ENCODE measurements around the gene TTI1. TPM values are rescaled to one million over a fixed set of nuclear protein-coding genes. Genes with fewer than 3 reads are reported as not detected.

Gene TTI1
- total and polyA plus RNA-seq, 2 experiments from 2014 or later: 17.8 to 56.4 TPM

DNA sequence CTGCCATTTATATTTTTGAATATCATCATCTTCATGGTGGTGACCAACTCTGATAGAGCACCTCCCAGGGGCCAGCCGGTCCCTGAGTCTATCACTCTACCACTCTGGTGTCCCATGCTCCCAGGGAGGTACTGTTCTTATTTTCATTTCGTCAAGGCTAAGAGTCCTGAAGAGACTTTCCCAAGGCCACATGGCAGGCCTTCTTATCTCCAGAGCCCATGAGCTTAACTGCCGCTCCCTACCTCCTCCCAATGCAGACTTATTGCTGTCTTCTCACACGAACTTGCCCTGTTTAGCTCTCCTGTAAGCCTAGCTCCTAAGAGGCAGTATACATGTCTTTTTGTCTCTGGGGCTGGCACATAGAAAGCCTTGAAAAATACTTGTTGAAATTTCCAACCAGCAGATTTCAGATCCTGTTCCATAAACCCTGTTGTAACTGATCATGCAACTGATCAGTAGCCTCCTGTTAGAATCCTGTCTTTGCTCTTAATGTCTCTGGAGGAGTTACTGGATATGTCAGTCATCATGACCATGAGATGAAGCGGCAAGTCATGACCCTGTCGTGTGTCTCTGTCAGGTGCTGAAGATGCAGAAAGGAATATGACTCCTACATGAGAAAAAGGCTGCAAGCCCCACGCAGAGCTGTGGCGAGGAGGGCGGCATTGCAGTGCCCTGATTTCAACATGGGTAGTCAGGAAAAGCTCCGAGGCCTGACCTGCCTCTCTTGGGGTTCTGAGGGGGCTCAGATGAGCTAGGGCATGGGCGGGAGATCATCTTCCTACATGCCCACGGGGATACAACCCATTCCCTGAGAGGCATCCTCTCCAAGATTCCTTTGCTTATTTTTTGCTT is 60.0 kb downstream of the TTI1 start (continued):
- TF ChIP-seq, protein P1, sequence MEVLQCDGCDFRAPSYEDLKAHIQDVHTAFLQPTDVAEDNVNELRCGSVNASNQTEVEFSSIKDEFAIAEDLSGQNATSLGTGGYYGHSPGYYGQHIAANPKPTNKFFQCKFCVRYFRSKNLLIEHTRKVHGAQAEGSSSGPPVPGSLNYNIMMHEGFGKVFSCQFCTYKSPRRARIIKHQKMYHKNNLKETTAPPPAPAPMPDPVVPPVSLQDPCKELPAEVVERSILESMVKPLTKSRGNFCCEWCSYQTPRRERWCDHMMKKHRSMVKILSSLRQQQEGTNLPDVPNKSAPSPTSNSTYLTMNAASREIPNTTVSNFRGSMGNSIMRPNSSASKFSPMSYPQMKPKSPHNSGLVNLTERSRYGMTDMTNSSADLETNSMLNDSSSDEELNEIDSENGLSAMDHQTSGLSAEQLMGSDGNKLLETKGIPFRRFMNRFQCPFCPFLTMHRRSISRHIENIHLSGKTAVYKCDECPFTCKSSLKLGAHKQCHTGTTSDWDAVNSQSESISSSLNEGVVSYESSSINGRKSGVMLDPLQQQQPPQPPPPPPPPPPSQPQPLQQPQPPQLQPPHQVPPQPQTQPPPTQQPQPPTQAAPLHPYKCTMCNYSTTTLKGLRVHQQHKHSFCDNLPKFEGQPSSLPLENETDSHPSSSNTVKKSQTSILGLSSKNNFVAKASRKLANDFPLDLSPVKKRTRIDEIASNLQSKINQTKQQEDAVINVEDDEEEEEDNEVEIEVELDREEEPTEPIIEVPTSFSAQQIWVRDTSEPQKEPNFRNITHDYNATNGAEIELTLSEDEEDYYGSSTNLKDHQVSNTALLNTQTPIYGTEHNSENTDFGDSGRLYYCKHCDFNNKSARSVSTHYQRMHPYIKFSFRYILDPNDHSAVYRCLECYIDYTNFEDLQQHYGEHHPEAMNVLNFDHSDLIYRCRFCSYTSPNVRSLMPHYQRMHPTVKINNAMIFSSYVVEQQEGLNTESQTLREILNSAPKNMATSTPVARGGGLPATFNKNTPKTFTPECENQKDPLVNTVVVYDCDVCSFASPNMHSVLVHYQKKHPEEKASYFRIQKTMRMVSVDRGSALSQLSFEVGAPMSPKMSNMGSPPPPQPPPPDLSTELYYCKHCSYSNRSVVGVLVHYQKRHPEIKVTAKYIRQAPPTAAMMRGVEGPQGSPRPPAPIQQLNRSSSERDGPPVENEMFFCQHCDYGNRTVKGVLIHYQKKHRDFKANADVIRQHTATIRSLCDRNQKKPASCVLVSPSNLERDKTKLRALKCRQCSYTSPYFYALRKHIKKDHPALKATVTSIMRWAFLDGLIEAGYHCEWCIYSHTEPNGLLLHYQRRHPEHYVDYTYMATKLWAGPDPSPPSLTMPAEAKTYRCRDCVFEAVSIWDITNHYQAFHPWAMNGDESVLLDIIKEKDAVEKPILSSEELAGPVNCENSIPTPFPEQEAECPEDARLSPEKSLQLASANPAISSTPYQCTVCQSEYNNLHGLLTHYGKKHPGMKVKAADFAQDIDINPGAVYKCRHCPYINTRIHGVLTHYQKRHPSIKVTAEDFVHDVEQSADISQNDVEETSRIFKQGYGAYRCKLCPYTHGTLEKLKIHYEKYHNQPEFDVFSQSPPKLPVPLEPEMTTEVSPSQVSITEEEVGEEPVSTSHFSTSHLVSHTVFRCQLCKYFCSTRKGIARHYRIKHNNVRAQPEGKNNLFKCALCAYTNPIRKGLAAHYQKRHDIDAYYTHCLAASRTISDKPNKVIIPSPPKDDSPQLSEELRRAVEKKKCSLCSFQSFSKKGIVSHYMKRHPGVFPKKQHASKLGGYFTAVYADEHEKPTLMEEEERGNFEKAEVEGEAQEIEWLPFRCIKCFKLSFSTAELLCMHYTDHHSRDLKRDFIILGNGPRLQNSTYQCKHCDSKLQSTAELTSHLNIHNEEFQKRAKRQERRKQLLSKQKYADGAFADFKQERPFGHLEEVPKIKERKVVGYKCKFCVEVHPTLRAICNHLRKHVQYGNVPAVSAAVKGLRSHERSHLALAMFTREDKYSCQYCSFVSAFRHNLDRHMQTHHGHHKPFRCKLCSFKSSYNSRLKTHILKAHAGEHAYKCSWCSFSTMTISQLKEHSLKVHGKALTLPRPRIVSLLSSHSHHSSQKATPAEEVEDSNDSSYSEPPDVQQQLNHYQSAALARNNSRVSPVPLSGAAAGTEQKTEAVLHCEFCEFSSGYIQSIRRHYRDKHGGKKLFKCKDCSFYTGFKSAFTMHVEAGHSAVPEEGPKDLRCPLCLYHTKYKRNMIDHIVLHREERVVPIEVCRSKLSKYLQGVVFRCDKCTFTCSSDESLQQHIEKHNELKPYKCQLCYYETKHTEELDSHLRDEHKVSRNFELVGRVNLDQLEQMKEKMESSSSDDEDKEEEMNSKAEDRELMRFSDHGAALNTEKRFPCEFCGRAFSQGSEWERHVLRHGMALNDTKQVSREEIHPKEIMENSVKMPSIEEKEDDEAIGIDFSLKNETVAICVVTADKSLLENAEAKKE (CRISPR knock-in tag; IDR thresholded peaks at IDR 0.05): no peak
- TF ChIP-seq ZNF331 (CRISPR knock-in tag; IDR thresholded peaks at IDR 0.05; ENCODE audit: low read depth) (no peak), EZH2phosphoT487 (IDR thresholded peaks at IDR 0.05; ENCODE audit: unreplicated experiment) (no peak)

DNA sequence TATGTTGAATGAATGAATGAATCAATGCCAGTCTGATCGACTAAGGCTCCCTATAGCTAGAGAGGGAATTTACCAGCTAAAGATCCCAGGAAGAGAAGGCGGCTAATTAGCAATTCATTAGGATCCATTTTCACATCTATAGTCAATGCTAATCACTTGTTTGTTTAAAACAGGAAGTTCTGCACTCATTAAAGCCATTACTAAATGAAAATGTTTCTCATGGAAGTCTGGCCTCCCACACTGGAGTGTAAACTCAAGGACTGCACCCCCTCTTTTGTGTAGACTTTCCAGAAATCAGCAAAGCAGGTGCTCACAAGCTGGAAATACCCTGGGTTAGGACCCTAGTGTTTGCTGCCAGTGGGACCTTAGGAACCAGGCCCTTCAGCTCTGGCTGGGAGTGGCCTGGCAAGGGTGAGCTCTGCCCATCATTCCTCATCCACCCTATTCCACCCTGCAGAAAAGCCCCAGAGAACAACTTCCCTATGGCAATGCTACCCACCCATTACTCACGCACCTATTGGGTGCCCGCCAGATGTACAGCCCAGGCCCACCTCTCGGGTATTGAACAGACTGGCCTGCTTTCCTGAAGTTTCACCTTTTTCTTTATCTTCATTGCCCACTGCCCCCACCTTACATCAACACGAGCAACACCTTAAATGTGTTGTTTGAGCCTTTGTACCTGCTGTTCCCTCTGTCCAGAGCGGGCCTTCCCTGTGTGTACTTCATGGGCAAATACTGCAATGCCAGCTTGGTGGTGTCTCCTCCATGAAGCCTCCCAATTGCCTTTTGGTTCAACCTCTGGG is 60.8 kb downstream of the TTI1 start:
- ATAC-seq: peak; percentile 56
- Mint-ChIP-seq H3K4me1 (peaks cover 51% of the 10 kb centered on the region), H3K4me3 (no peak overlapping the region; the same call in 2 of the 3 replicates), H3K9me3 (peaks cover 28% of the 10 kb centered on the region), H3K27me3 (ENCODE audit: insufficient read depth, low read depth, poor library complexity) (peaks cover 11% of the 10 kb centered on the region), H3K36me3 (ENCODE audit: low read depth) (peaks cover 19% of the 10 kb centered on the region), H3K27ac (no peak overlapping the region)
- Histone ChIP-seq H3K4me2 (peak overlapping the region; percentile 72), H3F3A (replicated peaks; ENCODE audit: low read depth) (no peaks in the 10 kb centered on the region; the same call in 1 of the 2 replicates), H3K9me2 (ENCODE audit: insufficient read depth) (no peaks in the 10 kb centered on the region), H2AFZ (no peak overlapping the region), H3K36me3 (ENCODE audit: insufficient read depth) (no peaks in the 10 kb centered on the region; the same call in 1 of the 2 replicates), H3K27me3 (ENCODE audit: insufficient read depth) (peaks cover 14% of the 10 kb centered on the region; the same call in 1 of the 2 replicates), H4K20me1 (replicated peaks; ENCODE audit: insufficient read depth) (no peaks in the 10 kb centered on the region), H3K4me3 (peak overlapping the region; percentile 36), H3K27ac (ENCODE audit: low read depth) (no peak overlapping the region), H3K4me1 (ENCODE audit: insufficient read depth) (peaks cover 54% of the 10 kb centered on the region), H3K79me2 (replicated peaks; ENCODE audit: insufficient read depth) (no peaks in the 10 kb centered on the region)
- peak; percentile 34 for DNase-seq (ENCODE audit: low spot score)
- TF ChIP-seq, protein P2, sequence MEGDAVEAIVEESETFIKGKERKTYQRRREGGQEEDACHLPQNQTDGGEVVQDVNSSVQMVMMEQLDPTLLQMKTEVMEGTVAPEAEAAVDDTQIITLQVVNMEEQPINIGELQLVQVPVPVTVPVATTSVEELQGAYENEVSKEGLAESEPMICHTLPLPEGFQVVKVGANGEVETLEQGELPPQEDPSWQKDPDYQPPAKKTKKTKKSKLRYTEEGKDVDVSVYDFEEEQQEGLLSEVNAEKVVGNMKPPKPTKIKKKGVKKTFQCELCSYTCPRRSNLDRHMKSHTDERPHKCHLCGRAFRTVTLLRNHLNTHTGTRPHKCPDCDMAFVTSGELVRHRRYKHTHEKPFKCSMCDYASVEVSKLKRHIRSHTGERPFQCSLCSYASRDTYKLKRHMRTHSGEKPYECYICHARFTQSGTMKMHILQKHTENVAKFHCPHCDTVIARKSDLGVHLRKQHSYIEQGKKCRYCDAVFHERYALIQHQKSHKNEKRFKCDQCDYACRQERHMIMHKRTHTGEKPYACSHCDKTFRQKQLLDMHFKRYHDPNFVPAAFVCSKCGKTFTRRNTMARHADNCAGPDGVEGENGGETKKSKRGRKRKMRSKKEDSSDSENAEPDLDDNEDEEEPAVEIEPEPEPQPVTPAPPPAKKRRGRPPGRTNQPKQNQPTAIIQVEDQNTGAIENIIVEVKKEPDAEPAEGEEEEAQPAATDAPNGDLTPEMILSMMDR (conservative IDR thresholded peaks at IDR 0.05; ENCODE audit: low read depth in 2 of 2): no peak
- TF ChIP-seq POLR2AphosphoS5 (IDR thresholded peaks at IDR 0.05; ENCODE audit: low read depth) (peak; percentile 20; the same call in 1 of the 2 replicates), ZNF331 (CRISPR knock-in tag; IDR thresholded peaks at IDR 0.05; ENCODE audit: low read depth) (no peak)
- TF ChIP-seq, protein P3, sequence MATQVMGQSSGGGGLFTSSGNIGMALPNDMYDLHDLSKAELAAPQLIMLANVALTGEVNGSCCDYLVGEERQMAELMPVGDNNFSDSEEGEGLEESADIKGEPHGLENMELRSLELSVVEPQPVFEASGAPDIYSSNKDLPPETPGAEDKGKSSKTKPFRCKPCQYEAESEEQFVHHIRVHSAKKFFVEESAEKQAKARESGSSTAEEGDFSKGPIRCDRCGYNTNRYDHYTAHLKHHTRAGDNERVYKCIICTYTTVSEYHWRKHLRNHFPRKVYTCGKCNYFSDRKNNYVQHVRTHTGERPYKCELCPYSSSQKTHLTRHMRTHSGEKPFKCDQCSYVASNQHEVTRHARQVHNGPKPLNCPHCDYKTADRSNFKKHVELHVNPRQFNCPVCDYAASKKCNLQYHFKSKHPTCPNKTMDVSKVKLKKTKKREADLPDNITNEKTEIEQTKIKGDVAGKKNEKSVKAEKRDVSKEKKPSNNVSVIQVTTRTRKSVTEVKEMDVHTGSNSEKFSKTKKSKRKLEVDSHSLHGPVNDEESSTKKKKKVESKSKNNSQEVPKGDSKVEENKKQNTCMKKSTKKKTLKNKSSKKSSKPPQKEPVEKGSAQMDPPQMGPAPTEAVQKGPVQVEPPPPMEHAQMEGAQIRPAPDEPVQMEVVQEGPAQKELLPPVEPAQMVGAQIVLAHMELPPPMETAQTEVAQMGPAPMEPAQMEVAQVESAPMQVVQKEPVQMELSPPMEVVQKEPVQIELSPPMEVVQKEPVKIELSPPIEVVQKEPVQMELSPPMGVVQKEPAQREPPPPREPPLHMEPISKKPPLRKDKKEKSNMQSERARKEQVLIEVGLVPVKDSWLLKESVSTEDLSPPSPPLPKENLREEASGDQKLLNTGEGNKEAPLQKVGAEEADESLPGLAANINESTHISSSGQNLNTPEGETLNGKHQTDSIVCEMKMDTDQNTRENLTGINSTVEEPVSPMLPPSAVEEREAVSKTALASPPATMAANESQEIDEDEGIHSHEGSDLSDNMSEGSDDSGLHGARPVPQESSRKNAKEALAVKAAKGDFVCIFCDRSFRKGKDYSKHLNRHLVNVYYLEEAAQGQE (IDR thresholded peaks at IDR 0.05; ENCODE audit: unreplicated experiment): no peak
